OCI-LY1 (cell line): ENCODE measurements around the gene CLCN5.

Experiments used
- EZH2 ChIP-seq: fragments of 200-600 bp; sonication (generic), shearing (Covaris generic); IDR thresholded peaks from 2 replicates; pipeline ENCODE4 v1.8.0; 2017; ENCODE audit warnings: borderline replicate concordance, mixed run types, mild to moderate bottlenecking, antibody characterized with exemption, low read length, moderate library complexity, mixed read lengths
- TF ChIP-seq, protein P1 (sequence below): fragments of 200-600 bp; sonication (generic), shearing (Covaris generic); IDR thresholded peaks from 2 replicates; pipeline ENCODE4 v1.5.1; 2017; ENCODE audit warnings: mild to moderate bottlenecking, antibody characterized with exemption, low read length, moderate library complexity, mixed read lengths

GRCh38 chrX:50099331-50099730, 176.9 kb downstream of the CLCN5 start:
- TF ChIP-seq, protein P1, sequence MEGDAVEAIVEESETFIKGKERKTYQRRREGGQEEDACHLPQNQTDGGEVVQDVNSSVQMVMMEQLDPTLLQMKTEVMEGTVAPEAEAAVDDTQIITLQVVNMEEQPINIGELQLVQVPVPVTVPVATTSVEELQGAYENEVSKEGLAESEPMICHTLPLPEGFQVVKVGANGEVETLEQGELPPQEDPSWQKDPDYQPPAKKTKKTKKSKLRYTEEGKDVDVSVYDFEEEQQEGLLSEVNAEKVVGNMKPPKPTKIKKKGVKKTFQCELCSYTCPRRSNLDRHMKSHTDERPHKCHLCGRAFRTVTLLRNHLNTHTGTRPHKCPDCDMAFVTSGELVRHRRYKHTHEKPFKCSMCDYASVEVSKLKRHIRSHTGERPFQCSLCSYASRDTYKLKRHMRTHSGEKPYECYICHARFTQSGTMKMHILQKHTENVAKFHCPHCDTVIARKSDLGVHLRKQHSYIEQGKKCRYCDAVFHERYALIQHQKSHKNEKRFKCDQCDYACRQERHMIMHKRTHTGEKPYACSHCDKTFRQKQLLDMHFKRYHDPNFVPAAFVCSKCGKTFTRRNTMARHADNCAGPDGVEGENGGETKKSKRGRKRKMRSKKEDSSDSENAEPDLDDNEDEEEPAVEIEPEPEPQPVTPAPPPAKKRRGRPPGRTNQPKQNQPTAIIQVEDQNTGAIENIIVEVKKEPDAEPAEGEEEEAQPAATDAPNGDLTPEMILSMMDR: no peak
- TF ChIP-seq EZH2: no peak
